Ishikawa (cell line): ENCODE data around the gene KRTAP10-11.

Experiments used
- CEBPB ChIP-seq: IDR thresholded peaks from 2 replicates; pipeline ENCODE4 v1.6.1; 2012
- EGR1 ChIP-seq: IDR thresholded peaks from 2 replicates; pipeline ENCODE4 v1.6.1; 2012
- EP300 ChIP-seq: IDR thresholded peaks from 2 replicates; pipeline ENCODE4 v1.6.1; 2012; ENCODE audit warnings: borderline replicate concordance
- FOXM1 ChIP-seq: IDR thresholded peaks from 2 replicates; pipeline ENCODE4 v1.6.1; 2012; ENCODE audit warnings: low read depth, borderline replicate concordance
- MAX ChIP-seq: IDR thresholded peaks from 2 replicates; pipeline ENCODE4 v1.6.1; 2012
- RAD21 ChIP-seq: IDR thresholded peaks from 2 replicates; pipeline ENCODE4 v1.6.1; 2012; ENCODE audit warnings: low read depth
- REST ChIP-seq: IDR thresholded peaks from 2 replicates; pipeline ENCODE4 v1.6.1; 2012; ENCODE audit warnings: low read depth, mild to moderate bottlenecking
- TAF1 ChIP-seq: IDR thresholded peaks from 2 replicates; pipeline ENCODE4 v1.6.1; 2012; ENCODE audit warnings: low read depth, mild to moderate bottlenecking
- TCF12 ChIP-seq: IDR thresholded peaks from 2 replicates; pipeline ENCODE4 v1.6.1; 2012; ENCODE audit warnings: low read depth
- TEAD4 ChIP-seq: IDR thresholded peaks from 2 replicates; pipeline ENCODE4 v1.6.1; 2012
- YY1 ChIP-seq: IDR thresholded peaks from 2 replicates; pipeline ENCODE4 v1.6.1; 2012; ENCODE audit warnings: low read depth

DNA sequence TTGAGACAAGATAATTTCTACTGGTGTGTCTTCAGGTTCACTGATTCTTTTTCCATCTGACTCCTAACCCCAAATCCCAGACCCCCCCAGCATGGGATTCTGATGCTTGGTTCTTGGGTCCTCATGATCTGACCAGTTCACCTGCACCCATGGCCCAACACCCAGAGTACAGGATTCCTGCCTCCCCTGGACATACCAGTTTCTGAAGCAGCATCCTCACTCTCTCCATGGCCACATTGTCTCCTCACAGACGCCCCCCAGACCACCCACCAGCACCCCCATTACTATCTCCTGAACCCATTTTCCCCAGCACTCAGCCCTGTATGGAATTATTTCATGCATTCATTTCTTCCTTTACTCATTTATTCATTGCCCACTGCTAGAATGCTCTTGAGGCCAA, 10.7 kb downstream of the KRTAP10-11 start:
- TF ChIP-seq TAF1 (no peak), FOXM1 (no peak), CEBPB (no peak), RAD21 (no peak), YY1 (no peak), REST (no peak), EP300 (no peak), TEAD4 (no peak), MAX (no peak), TCF12 (no peak), EGR1 (no peak)
